Mesenchymal stem cell (in vitro differentiated cells and primary cell): ENCODE results near the gene NPVF.

ENCODE experiments used
- DNase-seq: peaks from one replicate; pipeline ENCODE4 v3.0.0-alpha.2; 2013
- H2AFZ ChIP-seq: one replicate; pipeline ENCODE4 v1.6.1; 2013; ENCODE audit warnings: low read depth, mild to moderate bottlenecking, control low read depth, inconsistent platforms, low read length, moderate library complexity
- H2AK5ac ChIP-seq: 2 replicates; pipeline ENCODE4 v1.6.1; 2013; ENCODE audit warnings: low read length, moderate library complexity, mild to moderate bottlenecking, inconsistent platforms; ENCODE audit not compliant: severe bottlenecking
- H2BK120ac ChIP-seq: one replicate; pipeline ENCODE4 v1.6.1; 2013; ENCODE audit warnings: low read depth, mild to moderate bottlenecking, inconsistent platforms, low read length, moderate library complexity
- H2BK12ac ChIP-seq, 2 experiments: one replicate each; pipeline ENCODE4 v1.6.1; 2013; ENCODE audit warnings: inconsistent platforms in 2 of 2, low read length in 2 of 2, mild to moderate bottlenecking in 2 of 2, moderate library complexity in 2 of 2, control low read depth in 1 of 2
- H2BK15ac ChIP-seq: one replicate; pipeline ENCODE4 v1.6.1; 2013; ENCODE audit warnings: mild to moderate bottlenecking, low read depth, inconsistent platforms; ENCODE audit not compliant: poor library complexity, severe bottlenecking
- H2BK5ac ChIP-seq: 2 replicates; pipeline ENCODE4 v1.6.1; 2013; ENCODE audit warnings: low read depth, mild to moderate bottlenecking, low read length, control low read depth, inconsistent platforms; ENCODE audit not compliant: poor library complexity, severe bottlenecking
- H3K14ac ChIP-seq, 2 experiments: one replicate each; pipeline ENCODE4 v1.6.1; 2013; ENCODE audit warnings: inconsistent platforms in 2 of 2, low read length in 2 of 2, control low read depth in 1 of 2, mild to moderate bottlenecking in 1 of 2, moderate library complexity in 1 of 2
- H3K18ac ChIP-seq, 2 experiments: one replicate each; pipeline ENCODE4 v1.6.1; 2013; ENCODE audit warnings: inconsistent platforms in 2 of 2, low read length in 2 of 2, control low read depth in 1 of 2, low read depth in 1 of 2, mild to moderate bottlenecking in 1 of 2
- H3K23ac ChIP-seq, 2 experiments: one replicate each; pipeline ENCODE4 v1.6.1; 2013; ENCODE audit warnings: inconsistent platforms in 2 of 2, low read length in 2 of 2, mild to moderate bottlenecking in 2 of 2, moderate library complexity in 2 of 2, control low read depth in 1 of 2
- H3K27ac ChIP-seq: 2 replicates; pipeline ENCODE4 v1.5.1; 2013; ENCODE audit warnings: mild to moderate bottlenecking, moderate library complexity, low read length, control low read depth, inconsistent platforms; ENCODE audit not compliant: poor library complexity, severe bottlenecking
- H3K27me3 ChIP-seq, 2 experiments: 2 replicates each; pipeline versions ENCODE4 v1.6.1 to v1.7.0; 2013; ENCODE audit warnings: low read length in 2 of 2, mild to moderate bottlenecking in 2 of 2, moderate library complexity in 2 of 2, control low read depth in 1 of 2, inconsistent platforms in 1 of 2; ENCODE audit not compliant: control insufficient read depth in 1 of 2, insufficient read depth in 1 of 2
- H3K36me3 ChIP-seq, 2 experiments: 2 replicates each; pipeline versions ENCODE4 v1.6.1 to v1.7.0; 2013; ENCODE audit warnings: low read length in 2 of 2, control low read depth in 1 of 2, inconsistent platforms in 1 of 2, low read depth in 1 of 2, mild to moderate bottlenecking in 1 of 2; ENCODE audit not compliant: insufficient read depth in 2 of 2, control insufficient read depth in 1 of 2
- H3K4ac ChIP-seq, 2 experiments: one replicate each; pipeline ENCODE4 v1.6.1; 2013; ENCODE audit warnings: inconsistent platforms in 2 of 2, low read length in 2 of 2, mild to moderate bottlenecking in 2 of 2, moderate library complexity in 2 of 2, control low read depth in 1 of 2, low read depth in 1 of 2
- H3K4me1 ChIP-seq: 2 replicates; pipeline ENCODE4 v1.6.1; 2013; ENCODE audit warnings: low read depth, low read length, control low read depth; ENCODE audit not compliant: control insufficient read depth, insufficient read depth
- H3K4me2 ChIP-seq: 2 replicates; pipeline ENCODE4 v1.6.1; 2013; ENCODE audit warnings: low read length, mild to moderate bottlenecking, inconsistent platforms; ENCODE audit not compliant: poor library complexity, severe bottlenecking
- H3K4me3 ChIP-seq, 2 experiments: 2 replicates each; pipeline versions ENCODE4 v1.5.1 to v1.7.0; 2013; ENCODE audit warnings: low read length in 2 of 2, mild to moderate bottlenecking in 2 of 2, control low read depth in 1 of 2, low read depth in 1 of 2; ENCODE audit not compliant: insufficient read depth in 1 of 2
- H3K79me1 ChIP-seq: replicated peaks from 2 replicates; pipeline ENCODE4 v1.6.1; 2013; ENCODE audit warnings: mild to moderate bottlenecking, control low read depth, low read length, inconsistent platforms; ENCODE audit not compliant: poor library complexity, severe bottlenecking
- H3K9ac ChIP-seq: 2 replicates; pipeline ENCODE4 v1.7.0; 2013; ENCODE audit warnings: mild to moderate bottlenecking, low read length, moderate library complexity
- H3K9me3 ChIP-seq: 2 replicates; pipeline ENCODE4 v1.7.0; 2013; ENCODE audit warnings: mild to moderate bottlenecking, low read length; ENCODE audit not compliant: control insufficient read depth
- H4K8ac ChIP-seq: one replicate; pipeline ENCODE4 v1.6.1; 2013; ENCODE audit warnings: inconsistent platforms, mild to moderate bottlenecking, low read length, moderate library complexity
- H4K91ac ChIP-seq: one replicate; pipeline ENCODE4 v1.6.1; 2013; ENCODE audit warnings: mild to moderate bottlenecking, low read length, inconsistent platforms
- WGBS: methylation state at CpG from one replicate; pipeline ENCODE4 v1.1.7; 2013; ENCODE audit warnings: mixed read lengths; 5-methylcytosine and 5-hydroxymethylcytosine counted together

Gene NPVF

GRCh38 chr7:25240896-25241295 lies 12.6 kb upstream of the NPVF start:
- DNase-seq = no peak
- Histone ChIP-seq H2AK5ac (no peak overlapping the region), H3K14ac (no peak overlapping the region), H3K4me1 (no peaks in the 10 kb centered on the region), H2BK120ac (no peak overlapping the region), H3K4ac (no peak overlapping the region), H3K4me3 (no peak overlapping the region), H2BK12ac (no peak overlapping the region), H3K18ac (no peak overlapping the region), H3K9ac (no peak overlapping the region), H2BK5ac (no peak overlapping the region), H3K79me1 (no peaks in the 10 kb centered on the region), H4K91ac (no peak overlapping the region), H3K27me3 (peaks cover 10 to 12% of the 10 kb centered on the region in 2 experiments), H3K9me3 (no peaks in the 10 kb centered on the region), H2BK15ac (no peak overlapping the region), H3K36me3 (no peaks in the 10 kb centered on the region), H3K23ac (no peak overlapping the region), H4K8ac (no peak overlapping the region), H2AFZ (no peak overlapping the region), H3K27ac (no peak overlapping the region), H3K4me2 (no peak overlapping the region)

GRCh38 chr7:25240340-25240739 lies 12.1 kb upstream of the NPVF start:
- no peak overlapping the region for H3K4me3 ChIP-seq
- H3K79me1 ChIP-seq = no peaks in the 10 kb centered on the region
- H2BK12ac ChIP-seq = no peak overlapping the region
- H2AFZ ChIP-seq = no peak overlapping the region
- no peak overlapping the region for H4K91ac ChIP-seq
- peaks cover 10 to 12% of the 10 kb centered on the region in 2 experiments for H3K27me3 ChIP-seq
- WGBS = 85% methylated on average over 10 of the region's 10 CpGs
- H3K36me3 ChIP-seq = no peaks in the 10 kb centered on the region
- no peak overlapping the region for H2BK5ac ChIP-seq
- H3K4ac ChIP-seq = no peak overlapping the region
- no peak overlapping the region for H3K14ac ChIP-seq
- DNase-seq = no peak
- no peak overlapping the region for H2BK15ac ChIP-seq
- no peak overlapping the region for H2AK5ac ChIP-seq
- H3K23ac ChIP-seq = no peak overlapping the region
- H3K9ac ChIP-seq = no peak overlapping the region
- H3K4me2 ChIP-seq = no peak overlapping the region
- H3K9me3 ChIP-seq = no peaks in the 10 kb centered on the region
- no peak overlapping the region for H3K27ac ChIP-seq
- no peak overlapping the region for H3K18ac ChIP-seq
- no peaks in the 10 kb centered on the region for H3K4me1 ChIP-seq
- no peak overlapping the region for H4K8ac ChIP-seq
- no peak overlapping the region for H2BK120ac ChIP-seq

GRCh38 chr7:25239888-25240287 lies 11.6 kb upstream of the NPVF start:
- H3K27me3 ChIP-seq = peaks cover 10 to 12% of the 10 kb centered on the region in 2 experiments
- no peak overlapping the region for H3K23ac ChIP-seq
- H3K9me3 ChIP-seq = no peaks in the 10 kb centered on the region
- no peaks in the 10 kb centered on the region for H3K79me1 ChIP-seq
- H3K4me1 ChIP-seq = no peaks in the 10 kb centered on the region
- no peak overlapping the region for H3K4ac ChIP-seq
- no peak overlapping the region for H2BK12ac ChIP-seq
- H2BK15ac ChIP-seq = no peak overlapping the region
- H3K18ac ChIP-seq = no peak overlapping the region
- no peak overlapping the region for H4K8ac ChIP-seq
- no peak overlapping the region for H3K9ac ChIP-seq
- H3K14ac ChIP-seq = no peak overlapping the region
- H3K4me3 ChIP-seq = no peak overlapping the region
- H3K27ac ChIP-seq = no peak overlapping the region
- H2AFZ ChIP-seq = no peak overlapping the region
- no peak overlapping the region for H2BK5ac ChIP-seq
- WGBS = 70% methylated on average over 3 of the region's 3 CpGs
- H2AK5ac ChIP-seq = no peak overlapping the region
- no peaks in the 10 kb centered on the region for H3K36me3 ChIP-seq
- H3K4me2 ChIP-seq = no peak overlapping the region
- DNase-seq = no peak
- no peak overlapping the region for H4K91ac ChIP-seq
- no peak overlapping the region for H2BK120ac ChIP-seq

DNA sequence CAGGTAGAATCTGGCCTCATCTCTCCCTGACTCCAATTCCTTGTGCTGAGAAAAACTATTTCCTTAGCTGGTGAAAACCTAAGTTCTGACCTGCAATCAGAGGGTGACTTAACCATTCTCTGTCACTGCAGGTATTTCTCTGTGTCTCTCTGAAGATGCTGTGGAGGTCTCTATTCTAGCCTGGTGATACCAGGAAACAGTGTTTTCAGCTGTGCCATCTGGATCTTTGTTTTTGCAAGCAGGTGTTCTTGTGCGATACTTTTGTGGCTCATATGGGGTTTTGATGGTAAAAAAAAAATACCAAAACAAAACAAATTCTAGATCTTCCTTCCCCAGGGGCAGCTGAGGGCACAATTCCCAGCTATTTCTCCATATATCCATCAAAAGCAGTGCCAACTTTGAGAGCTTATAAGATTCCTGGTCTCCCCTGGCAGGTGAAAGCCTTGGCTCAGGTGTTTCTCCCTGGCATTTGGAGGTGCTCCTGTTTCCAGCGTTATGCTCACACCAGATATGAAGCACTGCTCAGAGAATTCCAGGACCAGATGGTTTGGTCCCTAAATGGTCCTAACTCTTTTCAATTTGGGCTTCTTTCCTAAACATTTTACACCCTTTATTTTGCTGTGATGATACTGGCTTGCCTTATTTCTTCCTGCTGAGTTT lies 9.9 kb upstream of the NPVF start:
- Histone ChIP-seq H3K23ac (no peak overlapping the region), H2BK120ac (no peak overlapping the region), H3K27me3 (peaks cover 0 to 9% of the 10 kb centered on the region in 2 experiments), H3K79me1 (no peaks in the 10 kb centered on the region), H3K9ac (no peak overlapping the region), H3K36me3 (no peaks in the 10 kb centered on the region), H2AFZ (no peak overlapping the region), H4K8ac (no peak overlapping the region), H3K4ac (no peak overlapping the region), H3K14ac (no peak overlapping the region), H3K4me1 (no peaks in the 10 kb centered on the region), H3K18ac (no peak overlapping the region), H3K27ac (no peak overlapping the region), H3K4me3 (no peak overlapping the region), H2BK12ac (no peak overlapping the region), H3K4me2 (no peak overlapping the region), H2BK5ac (no peak overlapping the region), H3K9me3 (no peaks in the 10 kb centered on the region), H2BK15ac (no peak overlapping the region), H2AK5ac (no peak overlapping the region), H4K91ac (no peak overlapping the region)
- 67% methylated on average over 2 of the region's 2 CpGs for WGBS
- no peak for DNase-seq
